MCF 10A (cell line): ENCODE measurements around the gene PDE4D. TPM values are rescaled to one million over a fixed set of nuclear protein-coding genes. Genes with fewer than 3 reads are reported as not detected.

Source experiments
- BruUV-seq: library from RNA; stranded (reverse); fragments of 400-500 nt; replicated peaks from 2 replicates; lab custom pipeline; 2021; lab: Mats Ljungman, UMichigan
- CTCF ChIA-PET: fragments of 300-600 bp; sonication (Branson Sonifier 250); formaldehyde crosslinking; extraction: SDS; loops from one replicate; lab custom pipeline; 2021; ENCODE audit warnings: antibody characterized with exemption, inconsistent platforms; lab: Yijun Ruan, JAX
- POLR2A ChIA-PET: fragments of 300-600, 350-650 bp; sonication (Branson Sonifier 250); formaldehyde crosslinking; extraction: SDS; loops from one replicate; lab custom pipeline; 2020; ENCODE audit warnings: antibody characterized with exemption, inconsistent platforms; lab: Yijun Ruan, JAX
- DNase-seq: peaks from one replicate; pipeline ENCODE4 v3.0.0-alpha.2; 2018; ENCODE audit not compliant: unreplicated experiment
- H3K27ac Mint-ChIP-seq: one replicate; pipeline ENCODE4 v1.8.0; 2022; ENCODE audit warnings: mild to moderate bottlenecking, low read depth, mixed read lengths; ENCODE audit not compliant: unreplicated experiment
- H3K27me3 Mint-ChIP-seq: one replicate; pipeline ENCODE4 v1.8.0; 2022; ENCODE audit warnings: mixed read lengths; ENCODE audit not compliant: insufficient read depth, unreplicated experiment
- H3K36me3 Mint-ChIP-seq: one replicate; pipeline ENCODE4 v1.8.0; 2022; ENCODE audit warnings: mild to moderate bottlenecking, moderate library complexity, mixed read lengths; ENCODE audit not compliant: insufficient read depth, unreplicated experiment
- H3K4me1 Mint-ChIP-seq: one replicate; pipeline ENCODE4 v1.8.0; 2022; ENCODE audit warnings: mixed read lengths; ENCODE audit not compliant: insufficient read depth, unreplicated experiment
- H3K4me3 Mint-ChIP-seq: one replicate; pipeline ENCODE4 v1.8.0; 2022; ENCODE audit warnings: mild to moderate bottlenecking, moderate library complexity, mixed read lengths; ENCODE audit not compliant: unreplicated experiment
- H3K9me3 Mint-ChIP-seq: one replicate; pipeline ENCODE4 v1.8.0; 2022; ENCODE audit warnings: mixed read lengths; ENCODE audit not compliant: unreplicated experiment
- intact Hi-C: fragments of 100-400 bp; cut with micrococcal nuclease; formaldehyde crosslinking; loops from 2 replicates; pipeline ENCODE4 v1.14.1; 2022
- total RNA-seq: library from RNA; stranded (reverse); gene quantifications from 2 replicates; pipeline ENCODE4 v1.2.3, GENCODE V29; 2022
- TF ChIP-seq, protein P1 (sequence below): fragments of 200-600 bp; IDR thresholded peaks from one replicate; pipeline ENCODE4 v1.8.0; 2022; ENCODE audit warnings: antibody characterized with exemption, mild to moderate bottlenecking; ENCODE audit not compliant: unreplicated experiment

Gene PDE4D
- total RNA-seq, 1 experiment from 2014 or later, result 85.0 TPM

DNA sequence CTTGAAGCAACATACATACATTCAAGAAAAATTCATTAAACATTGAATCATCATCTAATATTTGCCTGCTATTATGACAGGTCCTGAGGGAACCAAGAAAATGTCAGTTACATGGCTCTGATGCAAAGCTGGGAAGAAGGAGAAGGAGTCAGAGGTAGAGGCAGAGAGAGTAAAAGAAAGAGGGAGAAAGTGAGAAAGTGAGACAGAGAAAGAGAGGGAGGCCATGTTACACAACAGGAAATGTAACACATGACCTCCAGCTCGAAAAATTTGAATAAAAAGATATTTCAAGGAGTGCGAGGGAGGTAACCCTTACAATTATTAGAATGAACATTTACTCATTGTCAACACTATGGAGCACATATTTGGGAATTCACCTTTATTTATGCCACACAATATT lies 189.7 kb downstream of the PDE4D start:
- TF ChIP-seq, protein P1, sequence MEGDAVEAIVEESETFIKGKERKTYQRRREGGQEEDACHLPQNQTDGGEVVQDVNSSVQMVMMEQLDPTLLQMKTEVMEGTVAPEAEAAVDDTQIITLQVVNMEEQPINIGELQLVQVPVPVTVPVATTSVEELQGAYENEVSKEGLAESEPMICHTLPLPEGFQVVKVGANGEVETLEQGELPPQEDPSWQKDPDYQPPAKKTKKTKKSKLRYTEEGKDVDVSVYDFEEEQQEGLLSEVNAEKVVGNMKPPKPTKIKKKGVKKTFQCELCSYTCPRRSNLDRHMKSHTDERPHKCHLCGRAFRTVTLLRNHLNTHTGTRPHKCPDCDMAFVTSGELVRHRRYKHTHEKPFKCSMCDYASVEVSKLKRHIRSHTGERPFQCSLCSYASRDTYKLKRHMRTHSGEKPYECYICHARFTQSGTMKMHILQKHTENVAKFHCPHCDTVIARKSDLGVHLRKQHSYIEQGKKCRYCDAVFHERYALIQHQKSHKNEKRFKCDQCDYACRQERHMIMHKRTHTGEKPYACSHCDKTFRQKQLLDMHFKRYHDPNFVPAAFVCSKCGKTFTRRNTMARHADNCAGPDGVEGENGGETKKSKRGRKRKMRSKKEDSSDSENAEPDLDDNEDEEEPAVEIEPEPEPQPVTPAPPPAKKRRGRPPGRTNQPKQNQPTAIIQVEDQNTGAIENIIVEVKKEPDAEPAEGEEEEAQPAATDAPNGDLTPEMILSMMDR, result no peak
- H3K27ac Mint-ChIP-seq, result peak overlapping the region; percentile 6
- no peaks in the 10 kb centered on the region for H3K27me3 Mint-ChIP-seq
- no peak for DNase-seq
- intact Hi-C loops, result no loop called here
- no peak overlapping the region for H3K4me3 Mint-ChIP-seq
- H3K9me3 Mint-ChIP-seq, result peaks cover 7% of the 10 kb centered on the region
- peaks cover 15% of the 10 kb centered on the region for H3K4me1 Mint-ChIP-seq
- ChIA-PET CTCF (interaction anchor here (0.6 kb wide), 1 partner anchor 20 kb away, joined by 4 read pairs; no protein-coding TSS in a partner anchor), POLR2A (no interaction called here)
- no TSS peak for BruUV-seq
- H3K36me3 Mint-ChIP-seq, result peaks cover 7% of the 10 kb centered on the region

GRCh38 chr5:59698207-59699178 lies 195.0 kb downstream of the PDE4D start:
- Mint-ChIP-seq H3K9me3 (peaks cover 1% of the 10 kb centered on the region), H3K4me3 (no peak overlapping the region), H3K4me1 (peaks cover 9% of the 10 kb centered on the region), H3K36me3 (peaks cover 16% of the 10 kb centered on the region), H3K27me3 (no peaks in the 10 kb centered on the region), H3K27ac (no peak overlapping the region)
- ChIA-PET CTCF (interaction anchor here (0.5 to 0.7 kb wide), 4 partner anchors 10 to 1224 kb away, joined by 3 read pairs; no protein-coding TSS in a partner anchor), POLR2A (interaction anchor here (1.4 kb wide), 1 partner anchor 71 kb away, joined by 3 read pairs; no protein-coding TSS in a partner anchor)
- DNase-seq, result no peak
- TF ChIP-seq, protein P1, result no peak
- intact Hi-C loops, result no loop called here
- no TSS peak for BruUV-seq

- no peak overlapping the region for H3K27ac Mint-ChIP-seq
- H3K9me3 Mint-ChIP-seq, result no peaks in the 10 kb centered on the region
- H3K4me3 Mint-ChIP-seq, result no peak overlapping the region
- intact Hi-C loops, result no loop called here
- BruUV-seq, result no TSS peak
- POLR2A ChIA-PET, result interaction anchor here (0.6 to 1.4 kb wide), 4 partner anchors 8 to 113 kb away, joined by 3 read pairs; no protein-coding TSS in a partner anchor
- H3K4me1 Mint-ChIP-seq, result no peaks in the 10 kb centered on the region
- no peak for DNase-seq
- no peaks in the 10 kb centered on the region for H3K27me3 Mint-ChIP-seq
- CTCF ChIA-PET, result interaction anchor here (0.6 to 1.5 kb wide), 3 partner anchors 22 to 203 kb away, joined by 3 to 8 read pairs (median 4); no protein-coding TSS in a partner anchor
- TF ChIP-seq, protein P1, result no peak
- peaks cover 16% of the 10 kb centered on the region for H3K36me3 Mint-ChIP-seq
These were observed 199.1 kb downstream of the PDE4D start for GRCh38 chr5:59694411-59694810.
